A549 (cell line): ENCODE data around the gene LRRC17. TPM values are rescaled to one million over a fixed set of nuclear protein-coding genes. Genes with fewer than 3 reads are reported as not detected.
A peak's percentile ranks its signal among the peaks of the same experiment; 100 is the strongest.

Source experiments
- ATAC-seq, 2 experiments: fragments of 200-7000 bp in 1 of 2; fragments of >200 bp in 1 of 2; cut with Nextera tagmentation in 1 of 2; cut with Tn5 transposase in 1 of 2; 3 replicates each; pipeline versions ENCODE4 v1.8.0 to v1.9.1; 2018 to 2020; ENCODE audit warnings: mild to moderate bottlenecking in 1 of 2, moderate library complexity in 1 of 2
- CTCF ChIA-PET: fragments of 300-600 bp; sonication (Branson Sonifier 250); formaldehyde crosslinking; extraction: SDS; loops from one replicate; lab custom pipeline; 2021; ENCODE audit warnings: antibody characterized with exemption, inconsistent platforms; lab: Yijun Ruan, JAX
- POLR2A ChIA-PET: fragments of 350-600 bp; formaldehyde crosslinking; extraction: SDS; loops from one replicate; lab custom pipeline; 2021; ENCODE audit warnings: antibody characterized with exemption, inconsistent platforms; lab: Yijun Ruan, JAX
- DNase-seq, 2 experiments: peaks; one replicate each; pipeline versions ENCODE4 v3.0.0 to v3.0.0-alpha.2; 2011 to 2016; ENCODE audit warnings: low read depth in 1 of 2, low spot score in 1 of 2
- FAIRE-seq: peaks from 2 replicates; lab custom pipeline; 2011; peaks lifted over from hg19 to GRCh38; lab: Jason Lieb, UNC
- H3K27ac ChIP-seq, 2 experiments: fragments of >200 bp; sonication (Bioruptor Twin); formaldehyde crosslinking; 3 replicates each; pipeline ENCODE4 v1.5.1; 2016 to 2017
- H3K4me1 ChIP-seq: fragments of >200 bp; sonication (Bioruptor Twin); formaldehyde crosslinking; 3 replicates; pipeline ENCODE4 v1.6.1; 2016
- H3K4me2 ChIP-seq: fragments of >200 bp; sonication (Bioruptor Twin); formaldehyde crosslinking; 3 replicates; pipeline ENCODE4 v1.6.1; 2016
- H3K4me3 ChIP-seq: fragments of >200 bp; sonication (Bioruptor Twin); formaldehyde crosslinking; 3 replicates; pipeline ENCODE4 v1.5.1; 2016
- H3K9me3 ChIP-seq: fragments of >200 bp; sonication (Bioruptor Twin); formaldehyde crosslinking; 3 replicates; pipeline ENCODE4 v1.6.1; 2016
- BCL3 ChIP-seq: fragments of >200 bp; sonication (Bioruptor Twin); formaldehyde crosslinking; IDR thresholded peaks from 3 replicates; pipeline ENCODE4 v1.6.1; 2016
- CBX2 ChIP-seq: fragments of 200-600 bp; sonication (generic); IDR thresholded peaks from 2 replicates; pipeline ENCODE4 v1.6.1; 2016; ENCODE audit warnings: low read depth, mild to moderate bottlenecking, borderline replicate concordance
- CEBPB ChIP-seq, 2 experiments: fragments of >200 bp in 1 of 2; sonication (Bioruptor Twin) in 1 of 2; formaldehyde crosslinking in 1 of 2; IDR thresholded peaks; 2 replicates each; pipeline ENCODE4 v1.6.1; 2012 to 2016
- EP300 ChIP-seq, 2 experiments: fragments of >200 bp; sonication (Bioruptor Twin); formaldehyde crosslinking; IDR thresholded peaks; 2 replicates in 1 of 2; 3 replicates in 1 of 2; pipeline ENCODE4 v1.6.1; 2016 to 2017
- FOSL2 ChIP-seq, 2 experiments: fragments of 450-650 bp in 1 of 2; fragments of >200 bp in 1 of 2; sonication (Bioruptor Twin) in 1 of 2; formaldehyde crosslinking; IDR thresholded peaks; 2 replicates each; pipeline versions ENCODE4 v1.5.0 to v1.6.1; 2016 to 2020; ENCODE audit warnings: mild to moderate bottlenecking in 1 of 2, moderate library complexity in 1 of 2
- FOXS1 ChIP-seq: fragments of 250-450 bp; sonication (Bioruptor Pico); IDR thresholded peaks from 2 replicates; pipeline ENCODE4 v1.5.0; 2020; ENCODE audit warnings: mild to moderate bottlenecking, moderate library complexity
- GATA3 ChIP-seq: IDR thresholded peaks from 2 replicates; pipeline ENCODE4 v1.6.1; 2012; ENCODE audit warnings: borderline replicate concordance
- HEYL ChIP-seq: fragments of 250-450 bp; sonication (Bioruptor Pico); IDR thresholded peaks from 2 replicates; pipeline ENCODE4 v1.8.0; 2021; ENCODE audit warnings: mild to moderate bottlenecking, moderate library complexity
- HMGXB4 ChIP-seq: fragments of 250-450 bp; sonication (Bioruptor Pico); IDR thresholded peaks from 2 replicates; pipeline ENCODE4 v1.5.0; 2021; ENCODE audit warnings: mild to moderate bottlenecking, moderate library complexity, borderline replicate concordance
- HOXB5 ChIP-seq: fragments of 250-450 bp; sonication (Bioruptor Pico); IDR thresholded peaks from 2 replicates; pipeline ENCODE4 v1.5.0; 2020; ENCODE audit warnings: mild to moderate bottlenecking, moderate library complexity
- JUNB ChIP-seq: fragments of >200 bp; sonication (Bioruptor Twin); formaldehyde crosslinking; IDR thresholded peaks from 2 replicates; pipeline ENCODE4 v1.6.1; 2016
- PHF8 ChIP-seq: fragments of 200-600 bp; sonication (generic); IDR thresholded peaks from 2 replicates; pipeline ENCODE4 v1.6.1; 2016; ENCODE audit warnings: low read depth, mild to moderate bottlenecking, antibody characterized with exemption, moderate library complexity, borderline replicate concordance
- POLR2AphosphoS2 ChIP-seq: conservative IDR thresholded peaks from 2 replicates; pipeline ENCODE4 v1.6.1; 2012; ENCODE audit warnings: low read length, improper control_type of control experiment, inconsistent platforms
- SMC3 ChIP-seq: fragments of >200 bp; sonication (Bioruptor Twin); formaldehyde crosslinking; IDR thresholded peaks from 3 replicates; pipeline ENCODE4 v1.6.1; 2018; ENCODE audit warnings: inconsistent platforms
- USF2 ChIP-seq: fragments of 450-650 bp; IDR thresholded peaks from 2 replicates; pipeline ENCODE4 v1.6.1; 2014; ENCODE audit warnings: antibody characterized with exemption
- ZFP36 ChIP-seq: fragments of 450-650 bp; IDR thresholded peaks from 2 replicates; pipeline ENCODE4 v1.6.1; 2014; ENCODE audit warnings: borderline replicate concordance; ENCODE audit not compliant: partially characterized antibody
- ZNF302 ChIP-seq: fragments of 250-450 bp; sonication (Bioruptor Pico); IDR thresholded peaks from 2 replicates; pipeline ENCODE4 v1.9.0; 2021; ENCODE audit warnings: inconsistent platforms, mild to moderate bottlenecking, moderate library complexity
- WGBS: methylation state at CpG from one replicate; pipeline ENCODE4 v1.1.6; 2017; ENCODE audit errors: missing lambda C conversion rate; 5-methylcytosine and 5-hydroxymethylcytosine counted together
- polyA plus RNA-seq, 4 experiments: library from polyadenylated mRNA; depleted of rRNA in 3 of 4; stranded (reverse); fragments of >200 nt; fragmentation: RNase III in 1 of 4; extraction: RNeasy Plus Mini Kit Qiagen cat#74134 plus additional on column Dnase treatment in 1 of 4; gene quantifications; 2 replicates in 3 of 4; 3 replicates in 1 of 4; pipeline ENCODE4 v1.2.3, GENCODE V29; 2011 to 2017
- TF ChIP-seq, protein P1 (sequence below): IDR thresholded peaks from 2 replicates; pipeline ENCODE4 v1.6.1; 2012; ENCODE audit warnings: low read depth, borderline replicate concordance
- TF ChIP-seq, protein P2 (sequence below): IDR thresholded peaks from 2 replicates; pipeline ENCODE4 v1.6.1; 2012

LRRC17 gene
- polyA plus RNA-seq, 2 of the 4 experiments (the other 2 are of a cell fraction) = 0.05 to 0.36 TPM

DNA sequence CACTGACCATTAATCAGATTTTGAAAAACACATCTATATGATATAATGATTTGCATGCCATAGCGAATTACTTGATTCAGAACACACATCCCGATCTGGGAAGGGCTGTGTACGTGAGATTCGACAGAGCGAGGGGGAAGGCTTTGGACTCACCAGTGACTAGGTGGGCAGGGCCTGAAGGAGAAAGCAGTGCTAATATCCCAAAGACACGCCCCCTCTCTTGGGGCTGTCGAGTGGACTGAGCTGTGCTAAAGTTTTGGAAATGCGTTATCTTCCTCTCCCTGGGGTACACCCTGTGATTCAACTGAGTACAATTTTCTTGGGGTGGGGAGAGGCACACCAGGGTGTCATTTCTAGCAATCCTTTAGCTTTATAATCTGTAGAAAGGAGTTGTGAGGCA is 1.8 kb downstream of the LRRC17 start:
- CTCF ChIA-PET = no interaction called here
- POLR2A ChIA-PET = no interaction called here
- ATAC-seq (no peak), FAIRE-seq (no peak), DNase-seq (no peak)
- Histone ChIP-seq H3K4me1 (peaks cover 10% of the 10 kb centered on the region; the same call in 2 of the 3 replicates), H3K4me3 (no peak overlapping the region), H3K4me2 (no peak overlapping the region), H3K9me3 (no peaks in the 10 kb centered on the region), H3K27ac (no peak overlapping the region)
- WGBS = 93% methylated on average over 8 of the region's 8 CpGs
- no peak for TF ChIP-seq HEYL
- no peak for TF ChIP-seq USF2
- no peak for TF ChIP-seq BCL3
- no peak for TF ChIP-seq GATA3
- TF ChIP-seq, protein P1, sequence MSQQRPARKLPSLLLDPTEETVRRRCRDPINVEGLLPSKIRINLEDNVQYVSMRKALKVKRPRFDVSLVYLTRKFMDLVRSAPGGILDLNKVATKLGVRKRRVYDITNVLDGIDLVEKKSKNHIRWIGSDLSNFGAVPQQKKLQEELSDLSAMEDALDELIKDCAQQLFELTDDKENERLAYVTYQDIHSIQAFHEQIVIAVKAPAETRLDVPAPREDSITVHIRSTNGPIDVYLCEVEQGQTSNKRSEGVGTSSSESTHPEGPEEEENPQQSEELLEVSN = no peak
- TF ChIP-seq CBX2 = no peak
- TF ChIP-seq, all 56 proteins: peak for 0

DNA sequence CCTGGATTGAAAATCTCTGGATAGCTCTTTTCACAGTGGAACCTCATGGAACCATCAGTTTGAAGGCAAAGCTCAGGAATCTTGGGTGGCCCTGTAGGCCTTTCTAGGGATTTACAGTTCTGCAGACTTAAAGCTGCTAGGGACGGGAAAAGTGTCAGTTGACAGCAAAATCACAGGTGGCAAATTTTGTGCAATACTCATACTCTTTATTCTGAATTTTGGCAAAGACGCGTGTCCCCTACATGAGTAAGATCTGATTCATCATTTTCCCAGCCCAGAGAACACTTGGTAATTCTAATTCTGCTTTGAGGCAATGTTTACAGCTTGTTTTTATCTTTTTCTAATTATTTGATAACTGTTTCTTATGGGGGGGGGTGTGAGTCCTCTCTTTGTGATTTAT is 3.6 kb downstream of the LRRC17 start:
- ChIA-PET POLR2A (no interaction called here), CTCF (interaction anchor here (1.3 kb wide), 1 partner anchor 146 kb away, joined by 5 read pairs; no protein-coding TSS in a partner anchor)
- DNase-seq (no peak), FAIRE-seq (no peak), ATAC-seq (no peak)
- peak overlapping the region; percentile 11; the same call in 1 of the 3 replicates for H3K4me2 ChIP-seq
- peaks cover 10% of the 10 kb centered on the region; the same call in 2 of the 3 replicates for H3K4me1 ChIP-seq
- H3K27ac ChIP-seq = no peak overlapping the region; a peak in 1 of 6 replicates
- TF ChIP-seq JUNB (peak; percentile 35; the same call in 1 of the 2 replicates), ZFP36 (no peak), CEBPB (IDR thresholded peaks at IDR 0.05) (0 out of 4 replicates have a peak, but pooled peaks of 1 of the 2 experiments have one; percentile 15), FOSL2 (IDR thresholded peaks at IDR 0.05) (no peak), FOSL2 (CRISPR knock-in tag; IDR thresholded peaks at IDR 0.05) (peak; percentile 27; the same call in 1 of the 2 replicates)
- TF ChIP-seq, protein P2, sequence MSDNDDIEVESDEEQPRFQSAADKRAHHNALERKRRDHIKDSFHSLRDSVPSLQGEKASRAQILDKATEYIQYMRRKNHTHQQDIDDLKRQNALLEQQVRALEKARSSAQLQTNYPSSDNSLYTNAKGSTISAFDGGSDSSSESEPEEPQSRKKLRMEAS = 0 out of 2 replicates have a peak, but pooled peaks have one; percentile 32
- no peak overlapping the region for H3K4me3 ChIP-seq
- WGBS = 50% methylated on average over 3 of the region's 3 CpGs
- no peaks in the 10 kb centered on the region for H3K9me3 ChIP-seq

DNA sequence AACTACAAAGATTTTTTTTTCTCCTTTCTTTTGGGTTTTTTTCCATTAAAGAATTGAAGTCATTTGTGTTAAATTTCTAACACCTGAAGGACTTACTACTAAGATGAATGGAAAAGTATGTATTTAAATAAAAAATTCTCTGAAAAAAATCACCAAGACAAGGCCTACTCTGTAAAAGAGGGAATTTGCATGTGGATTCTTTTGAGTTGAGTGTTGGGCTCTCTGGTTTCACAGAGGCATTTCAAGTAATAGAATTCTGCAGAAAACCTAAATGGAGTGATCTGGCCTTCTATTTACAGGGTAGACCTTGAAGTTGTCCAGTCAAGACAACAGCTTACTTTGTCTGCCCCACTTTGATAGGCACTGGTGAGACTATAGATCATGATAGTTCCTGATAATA is 4.1 kb downstream of the LRRC17 start:
- ChIA-PET CTCF (interaction anchor here (1.3 kb wide), 1 partner anchor 145 kb away, joined by 5 read pairs; no protein-coding TSS in a partner anchor), POLR2A (no interaction called here)
- Histone ChIP-seq H3K27ac (no peak overlapping the region), H3K4me1 (peaks cover 10% of the 10 kb centered on the region; the same call in 2 of the 3 replicates), H3K4me2 (peak overlapping the region; percentile 11; the same call in 1 of the 3 replicates), H3K4me3 (no peak overlapping the region), H3K9me3 (no peaks in the 10 kb centered on the region)
- TF ChIP-seq SMC3 (no peak), FOXS1 (no peak), ZNF302 (CRISPR knock-in tag) (no peak), HOXB5 (CRISPR knock-in tag) (no peak), HMGXB4 (no peak), PHF8 (no peak), EP300 (IDR thresholded peaks at IDR 0.05) (no peak), POLR2AphosphoS2 (no peak), JUNB (no peak)
- DNase-seq (no peak), ATAC-seq (no peak), FAIRE-seq (no peak)
